OCI-LY3 (cell line): Measurements from ENCODE around the gene ZSWIM7.

Experiments
- CTCF ChIP-seq: fragments of 200-600, 300-600 bp; sonication (generic); IDR thresholded peaks from 2 replicates; pipeline ENCODE4 v1.5.1; 2014; ENCODE audit warnings: antibody characterized with exemption, low read length, low read depth
- EZH2phosphoT487 ChIP-seq: fragments of 200-600 bp; shearing (Covaris generic); IDR thresholded peaks from 2 replicates; pipeline ENCODE4 v1.6.1; 2018; ENCODE audit warnings: antibody characterized with exemption, mixed run types, low read depth

- TF ChIP-seq CTCF = no peak
- TF ChIP-seq EZH2phosphoT487 = no peak
Measured at GRCh38 chr17:15999974-16000827, 697 bp upstream of the ZSWIM7 start.
